ENCODE results near the gene CRYBG1.

Gene CRYBG1

GRCh38 chr6:106551155-106551554 is 190.6 kb downstream of the CRYBG1 start:
- TF ChIP-seq TAF1 (IDR thresholded peaks at IDR 0.05; ENCODE audit: low read depth) = no peak
- no peak for TF ChIP-seq EP300 (IDR thresholded peaks at IDR 0.05; ENCODE audit: borderline replicate concordance)
- TF ChIP-seq FOXM1 (IDR thresholded peaks at IDR 0.05; ENCODE audit: borderline replicate concordance, low read depth) = no peak
- TF ChIP-seq NFIC (IDR thresholded peaks at IDR 0.05) = no peak
- no peak for TF ChIP-seq TEAD4 (IDR thresholded peaks at IDR 0.05)
- TF ChIP-seq RAD21 (IDR thresholded peaks at IDR 0.05; ENCODE audit: low read depth) = no peak
- no peak for TF ChIP-seq TCF12 (IDR thresholded peaks at IDR 0.05; ENCODE audit: low read depth)
- TF ChIP-seq CREB1 (IDR thresholded peaks at IDR 0.05; ENCODE audit: low read depth) = no peak
- TF ChIP-seq REST (IDR thresholded peaks at IDR 0.05; ENCODE audit: low read depth) = no peak
- TF ChIP-seq MAX (IDR thresholded peaks at IDR 0.05) = no peak
- no peak for TF ChIP-seq YY1 (IDR thresholded peaks at IDR 0.05; ENCODE audit: low read depth)
- TF ChIP-seq CEBPB (IDR thresholded peaks at IDR 0.05) = no peak
- TF ChIP-seq ZBTB7A (IDR thresholded peaks at IDR 0.05; ENCODE audit: low read depth) = no peak
- no peak for TF ChIP-seq EGR1 (IDR thresholded peaks at IDR 0.05)
- TF ChIP-seq USF1 (IDR thresholded peaks at IDR 0.05) = no peak

- TF ChIP-seq TAF1 (IDR thresholded peaks at IDR 0.05; ENCODE audit: low read depth) (no peak), MAX (IDR thresholded peaks at IDR 0.05) (no peak), EGR1 (IDR thresholded peaks at IDR 0.05) (no peak)
Observed at GRCh38 chr6:106553440-106553839, 192.9 kb downstream of the CRYBG1 start.

GRCh38 chr6:106555767-106556166 is 195.2 kb downstream of the CRYBG1 start:
- TF ChIP-seq CREB1 (IDR thresholded peaks at IDR 0.05; ENCODE audit: low read depth) (no peak), USF1 (IDR thresholded peaks at IDR 0.05) (no peak), TCF12 (IDR thresholded peaks at IDR 0.05; ENCODE audit: low read depth) (no peak)

GRCh38 chr6:106556368-106556960 is 195.9 kb downstream of the CRYBG1 start:
- peak; percentile 41 for TF ChIP-seq RAD21 (IDR thresholded peaks at IDR 0.05; ENCODE audit: low read depth)
- TF ChIP-seq FOXM1 (IDR thresholded peaks at IDR 0.05; ENCODE audit: borderline replicate concordance, low read depth) = no peak
- no peak for TF ChIP-seq TAF1 (IDR thresholded peaks at IDR 0.05; ENCODE audit: low read depth)
- TF ChIP-seq USF1 (IDR thresholded peaks at IDR 0.05) = no peak
- no peak for TF ChIP-seq TEAD4 (IDR thresholded peaks at IDR 0.05)
- TF ChIP-seq MAX (IDR thresholded peaks at IDR 0.05) = no peak
- TF ChIP-seq YY1 (IDR thresholded peaks at IDR 0.05; ENCODE audit: low read depth) = no peak
- TF ChIP-seq CEBPB (IDR thresholded peaks at IDR 0.05) = no peak
- TF ChIP-seq REST (IDR thresholded peaks at IDR 0.05; ENCODE audit: low read depth) = no peak

GRCh38 chr6:106557837-106558236 is 197.3 kb downstream of the CRYBG1 start:
- TF ChIP-seq YY1 (IDR thresholded peaks at IDR 0.05; ENCODE audit: low read depth) (no peak), CREB1 (IDR thresholded peaks at IDR 0.05; ENCODE audit: low read depth) (no peak), EP300 (IDR thresholded peaks at IDR 0.05; ENCODE audit: borderline replicate concordance) (no peak), USF1 (IDR thresholded peaks at IDR 0.05) (no peak), FOXM1 (IDR thresholded peaks at IDR 0.05; ENCODE audit: borderline replicate concordance, low read depth) (no peak), TEAD4 (IDR thresholded peaks at IDR 0.05) (no peak), TCF12 (IDR thresholded peaks at IDR 0.05; ENCODE audit: low read depth) (no peak), TAF1 (IDR thresholded peaks at IDR 0.05; ENCODE audit: low read depth) (no peak), CEBPB (IDR thresholded peaks at IDR 0.05) (no peak), EGR1 (IDR thresholded peaks at IDR 0.05) (no peak), MAX (IDR thresholded peaks at IDR 0.05) (no peak), REST (IDR thresholded peaks at IDR 0.05; ENCODE audit: low read depth) (no peak)

Measured in Ishikawa (cell line).